Endothelial cell of umbilical vein (primary cell): Measurements from ENCODE around the gene KLRF2.

ENCODE experiments used
- CTCF ChIP-seq, 2 donors: IDR thresholded peaks; 1 replicate in 1 of 2; 2 replicates in 1 of 2; pipeline ENCODE4 v1.5.1; 2011; ENCODE audit warnings: low read length in 2 of 2, mild to moderate bottlenecking in 2 of 2, moderate library complexity in 2 of 2, control low read depth in 1 of 2, inconsistent platforms in 1 of 2, low read depth in 1 of 2; ENCODE audit not compliant: insufficient read depth in 1 of 2; ENCODE audit errors: extremely low read depth in 1 of 2
- EZH2 ChIP-seq: IDR thresholded peaks from 2 replicates; pipeline ENCODE4 v1.6.1; 2012; ENCODE audit warnings: borderline replicate concordance, low read depth, mild to moderate bottlenecking, moderate library complexity, low read length, inconsistent platforms; ENCODE audit not compliant: severe bottlenecking
- FOS ChIP-seq: IDR thresholded peaks from 2 replicates; pipeline ENCODE4 v1.6.1; 2011; ENCODE audit warnings: mild to moderate bottlenecking, low read length, moderate library complexity, borderline replicate concordance; ENCODE audit not compliant: insufficient read depth
- JUN ChIP-seq: IDR thresholded peaks from 2 replicates; pipeline ENCODE4 v1.6.1; 2011; ENCODE audit warnings: borderline replicate concordance, low read depth; ENCODE audit not compliant: insufficient read length, insufficient read depth
- MAX ChIP-seq: IDR thresholded peaks from 2 replicates; pipeline ENCODE4 v1.6.1; 2011; ENCODE audit not compliant: insufficient read depth, insufficient read length
- MYC ChIP-seq: IDR thresholded peaks from one replicate; pipeline ENCODE4 v1.6.1; 2011; ENCODE audit warnings: mild to moderate bottlenecking, low read depth, low read length
- POLR2A ChIP-seq: IDR thresholded peaks from 2 replicates; pipeline ENCODE4 v1.6.1; 2012; ENCODE audit warnings: low read depth, mild to moderate bottlenecking, control low read depth, low read length
- POLR2AphosphoS5 ChIP-seq: IDR thresholded peaks from 2 replicates; pipeline ENCODE4 v1.6.1; 2012; ENCODE audit warnings: low read depth, mild to moderate bottlenecking, control low read depth, low read length, moderate library complexity; ENCODE audit not compliant: insufficient read depth

DNA sequence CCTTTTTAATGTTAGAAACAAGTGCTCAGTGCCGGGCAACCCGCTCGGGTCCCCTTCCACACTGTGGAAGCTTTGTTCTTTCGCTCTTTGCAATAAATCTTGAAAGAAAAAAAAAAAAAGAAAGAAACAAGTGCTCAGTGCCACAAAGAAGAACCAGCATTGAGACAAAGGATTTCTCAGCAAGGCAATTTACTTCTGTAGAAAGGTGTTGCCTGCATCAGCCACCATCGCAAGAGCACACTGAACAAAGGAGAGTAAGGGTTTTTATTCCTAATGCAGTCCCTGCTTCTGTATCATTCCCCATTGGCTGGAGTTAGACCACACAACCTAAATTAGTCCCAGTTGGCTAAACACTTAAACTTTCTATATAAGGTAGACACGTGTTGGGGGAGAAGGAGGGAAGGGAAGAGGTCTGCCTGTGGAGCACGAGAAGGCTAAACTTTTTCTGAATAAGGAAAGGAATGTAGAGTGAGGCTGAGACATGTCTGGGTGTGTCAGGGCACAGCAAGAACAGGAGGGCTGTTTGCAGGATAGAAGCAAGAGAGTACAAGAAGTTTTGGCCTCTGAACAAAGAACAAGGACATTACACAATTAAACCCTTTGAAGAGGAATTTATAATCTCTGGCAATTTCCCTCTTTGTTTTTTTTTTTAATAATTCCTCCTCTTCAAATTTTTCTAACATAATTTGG lies 21.4 kb downstream of the KLRF2 start:
- no peak for TF ChIP-seq CTCF (IDR thresholded peaks at IDR 0.05; ENCODE audit: extremely low read depth in 1 of 2, insufficient read depth in 1 of 2, low read depth in 1 of 2, low read length in 2 of 2)
- no peak for TF ChIP-seq EZH2
- TF ChIP-seq POLR2A, result no peak
- TF ChIP-seq POLR2AphosphoS5, result no peak
- TF ChIP-seq MAX, result no peak
- no peak for TF ChIP-seq MYC
- no peak for TF ChIP-seq JUN
- no peak for TF ChIP-seq FOS
